Vagina (tissue), 2 donors: ENCODE data around the gene CENPB. TPM values are rescaled to one million over a fixed set of nuclear protein-coding genes. Genes with fewer than 3 reads are reported as not detected.

Source experiments
- DNase-seq, 2 donors: peaks; one replicate each; pipeline ENCODE4 v3.0.0-alpha.2; 2017; ENCODE audit errors: extremely low spot score in 2 of 2
- H3K27ac ChIP-seq: fragments of 200-600 bp; sonication (generic); one replicate; pipeline ENCODE4 v1.5.1; 2019
- H3K27me3 ChIP-seq: fragments of 200-600 bp; sonication (generic); one replicate; pipeline ENCODE4 v1.5.1; 2019
- H3K36me3 ChIP-seq, 2 donors: fragments of 200-600 bp; sonication (generic); one replicate each; pipeline ENCODE4 v1.5.1; 2017 to 2019
- H3K4me1 ChIP-seq: fragments of 200-600 bp; sonication (generic); one replicate; pipeline ENCODE4 v1.5.1; 2019
- H3K4me3 ChIP-seq, 2 donors: fragments of 200-600 bp; sonication (generic); 1 replicate in 1 of 2; 2 replicates in 1 of 2; pipeline ENCODE4 v1.5.1; 2016 to 2019
- H3K9me3 ChIP-seq: fragments of 200-600 bp; sonication (generic); one replicate; pipeline ENCODE4 v1.5.1; 2019
- CTCF ChIP-seq, 3 experiments: fragments of 450-650 bp in 2 of 3; fragments of 200-600 bp in 1 of 3; sonication (generic) in 1 of 3; IDR thresholded peaks; one replicate each; pipeline ENCODE4 v1.5.1; 2017 to 2019; ENCODE audit warnings: antibody characterized with exemption in 3 of 3, mild to moderate bottlenecking in 2 of 3, moderate library complexity in 2 of 3
- POLR2A ChIP-seq, 2 donors: fragments of 450-650 bp; IDR thresholded peaks; one replicate each; pipeline ENCODE4 v1.6.1; 2017; ENCODE audit warnings: antibody characterized with exemption in 2 of 2, mild to moderate bottlenecking in 2 of 2, moderate library complexity in 2 of 2
- POLR2AphosphoS5 ChIP-seq, 2 donors: sonication (generic); formaldehyde crosslinking; IDR thresholded peaks; one replicate each; pipeline ENCODE4 v1.9.0; 2017; ENCODE audit warnings: antibody characterized with exemption in 2 of 2, mild to moderate bottlenecking in 2 of 2, low read depth in 1 of 2; ENCODE audit not compliant: insufficient read depth in 1 of 2
- intact Hi-C: fragments of 100-400 bp; cut with DNase I; formaldehyde crosslinking; loops from one replicate; pipeline ENCODE4 v1.15.1; 2023
- total RNA-seq: library from RNA; depleted of rRNA; stranded (reverse); fragments of >200 nt; gene quantifications from one replicate; pipeline ENCODE4 v1.2.3, GENCODE V29; 2016

Gene CENPB
- total RNA-seq, 1 donor from 2014 or later: 62.9 TPM

- Histone ChIP-seq H3K27me3 (no peaks in the 10 kb centered on the region), H3K4me3 (no peak overlapping the region), H3K4me1 (peaks cover 17% of the 10 kb centered on the region), H3K9me3 (no peaks in the 10 kb centered on the region), H3K27ac (no peak overlapping the region), H3K36me3 (no peaks in the 10 kb centered on the region)
- intact Hi-C loops: no loop called here
- DNase-seq: no peak
- no peak for TF ChIP-seq POLR2A (IDR thresholded peaks at IDR 0.05)
- TF ChIP-seq POLR2AphosphoS5 (IDR thresholded peaks at IDR 0.05; ENCODE audit: insufficient read depth in 1 of 2, low read depth in 1 of 2): no peak
Measured at GRCh38 chr20:3771552-3772058, 14.9 kb downstream of the CENPB start.

GRCh38 chr20:3768342-3769130, 18.0 kb downstream of the CENPB start:
- peak overlapping the region; percentile 85 to 91 for H3K4me3 ChIP-seq
- H3K9me3 ChIP-seq: no peaks in the 10 kb centered on the region
- peaks cover 43% of the 10 kb centered on the region for H3K4me1 ChIP-seq
- no peaks in the 10 kb centered on the region for H3K36me3 ChIP-seq
- peak in 1 of 2 donors; percentile 92 for DNase-seq
- no peaks in the 10 kb centered on the region for H3K27me3 ChIP-seq
- TF ChIP-seq CTCF (IDR thresholded peaks at IDR 0.05) (peak in 2 of 3 experiments; percentile 9 to 37), POLR2A (IDR thresholded peaks at IDR 0.05) (no peak), POLR2AphosphoS5 (IDR thresholded peaks at IDR 0.05; ENCODE audit: insufficient read depth in 1 of 2, low read depth in 1 of 2) (peak; percentile 1 to 13)
- H3K27ac ChIP-seq: peak overlapping the region; percentile 94
- intact Hi-C loops: no loop called here

GRCh38 chr20:3767427-3768341, 18.9 kb downstream of the CENPB start, which contains the start of gene ADISSP:
Gene ADISSP, minus strand, starts transcription at chr20:3767753. Its CDS starts 7,653 bp downstream, at chr20:3760100.
- DNase-seq: peak in 1 of 2 donors; percentile 99
- H3K27me3 ChIP-seq: no peaks in the 10 kb centered on the region
- peaks cover 43% of the 10 kb centered on the region for H3K4me1 ChIP-seq
- peak in 1 of 2 donors; percentile 59 for TF ChIP-seq POLR2A (IDR thresholded peaks at IDR 0.05)
- TF ChIP-seq POLR2AphosphoS5 (IDR thresholded peaks at IDR 0.05; ENCODE audit: insufficient read depth in 1 of 2, low read depth in 1 of 2): peak; percentile 89 to 95
- peak in 1 of 3 experiments; percentile 32 for TF ChIP-seq CTCF (IDR thresholded peaks at IDR 0.05)
- intact Hi-C loops: no loop called here
- no peaks in the 10 kb centered on the region for H3K36me3 ChIP-seq
- H3K27ac ChIP-seq: peak within 1 kb of the TSS; percentile 94
- peak within 1 kb of the TSS; percentile 85 to 91 for H3K4me3 ChIP-seq
- no peaks in the 10 kb centered on the region for H3K9me3 ChIP-seq

GRCh38 chr20:3767110-3767426, 19.5 kb downstream of the CENPB start:
- TF ChIP-seq POLR2AphosphoS5 (IDR thresholded peaks at IDR 0.05; ENCODE audit: insufficient read depth in 1 of 2, low read depth in 1 of 2) (no peak), POLR2A (IDR thresholded peaks at IDR 0.05) (no peak), CTCF (IDR thresholded peaks at IDR 0.05) (no peak)
- H3K27me3 ChIP-seq: no peaks in the 10 kb centered on the region
- no peaks in the 10 kb centered on the region for H3K36me3 ChIP-seq
- peak overlapping the region; percentile 18 for H3K27ac ChIP-seq
- no peak for DNase-seq
- intact Hi-C loops: no loop called here
- H3K4me3 ChIP-seq: peak overlapping the region; percentile 85 to 91
- H3K4me1 ChIP-seq: peaks cover 43% of the 10 kb centered on the region
- H3K9me3 ChIP-seq: no peaks in the 10 kb centered on the region

GRCh38 chr20:3766422-3767109, 20.0 kb downstream of the CENPB start:
- intact Hi-C loops: no loop called here

More at GRCh38 chr20:3766422-3767109, 20.0 kb downstream of the CENPB start:
- Histone ChIP-seq H3K4me3 (peak overlapping the region; percentile 85 to 91), H3K27ac (peak overlapping the region; percentile 3), H3K36me3 (no peaks in the 10 kb centered on the region), H3K9me3 (no peaks in the 10 kb centered on the region), H3K27me3 (no peaks in the 10 kb centered on the region), H3K4me1 (peaks cover 43% of the 10 kb centered on the region)
- TF ChIP-seq POLR2A (IDR thresholded peaks at IDR 0.05) (no peak), CTCF (IDR thresholded peaks at IDR 0.05) (no peak), POLR2AphosphoS5 (IDR thresholded peaks at IDR 0.05; ENCODE audit: insufficient read depth in 1 of 2, low read depth in 1 of 2) (no peak)
- no peak for DNase-seq
